SU-DHL-6 (cell line): ENCODE data around the gene HSPA1B.

Experiments
- H2AFZ ChIP-seq: fragments of 200-600 bp; sonication (generic); 2 replicates; pipeline ENCODE4 v1.6.1; 2014; ENCODE audit warnings: low read depth, mild to moderate bottlenecking, moderate library complexity, mixed read lengths, antibody characterized with exemption, low read length; ENCODE audit not compliant: severe bottlenecking
- H3F3A ChIP-seq: fragments of 200-600 bp; shearing (Covaris generic); 2 replicates; pipeline ENCODE4 v1.6.0; 2016; ENCODE audit warnings: antibody characterized with exemption, mild to moderate bottlenecking; ENCODE audit not compliant: insufficient read depth
- H3K27ac ChIP-seq: fragments of 200-600 bp; sonication (generic); 2 replicates; pipeline ENCODE4 v1.5.1; 2016; ENCODE audit warnings: low read depth, mild to moderate bottlenecking, low read length, moderate library complexity, mixed read lengths
- H3K27me3 ChIP-seq: fragments of 200-600 bp; sonication (generic), shearing (Covaris generic); 2 replicates; pipeline ENCODE4 v1.6.0; 2014; ENCODE audit warnings: mild to moderate bottlenecking, low read length
- H3K36me3 ChIP-seq: fragments of 200-600 bp; sonication (generic); 2 replicates; pipeline ENCODE4 v1.6.1; 2014; ENCODE audit warnings: mild to moderate bottlenecking, low read length, mixed read lengths
- H3K4me2 ChIP-seq: fragments of 300-600, 200-600 bp; shearing (Covaris generic), sonication (generic); 2 replicates; pipeline ENCODE4 v1.6.0; 2014; ENCODE audit warnings: low read length, low read depth, mild to moderate bottlenecking; ENCODE audit not compliant: poor library complexity, severe bottlenecking
- H3K4me3 ChIP-seq: fragments of 200-600 bp; sonication (generic); 2 replicates; pipeline ENCODE4 v1.5.1; 2014; ENCODE audit warnings: antibody characterized with exemption, low read length, mild to moderate bottlenecking, mixed read lengths; ENCODE audit not compliant: insufficient read depth, poor library complexity, severe bottlenecking
- H3K79me2 ChIP-seq: fragments of 200-600 bp; sonication (generic); 2 replicates; pipeline ENCODE4 v1.6.1; 2014; ENCODE audit warnings: mild to moderate bottlenecking, low read length, moderate library complexity; ENCODE audit not compliant: insufficient read depth
- H3K9ac ChIP-seq: fragments of 200-600 bp; sonication (generic); 2 replicates; pipeline ENCODE4 v1.7.0; 2014; ENCODE audit warnings: mild to moderate bottlenecking, low read length
- H3K9me2 ChIP-seq: fragments of 200-600 bp; sonication (generic); replicated peaks from 2 replicates; pipeline ENCODE4 v1.6.1; 2014; ENCODE audit warnings: low read length; ENCODE audit not compliant: insufficient read depth
- H3K9me3 ChIP-seq: fragments of 200-600 bp; sonication (generic); 2 replicates; pipeline ENCODE4 v1.6.1; 2014; ENCODE audit warnings: low read length, mixed read lengths; ENCODE audit not compliant: insufficient read depth
- H4K20me1 ChIP-seq: fragments of 200-600 bp; sonication (generic); 2 replicates; pipeline ENCODE4 v1.6.1; 2014; ENCODE audit warnings: low read depth, mild to moderate bottlenecking, antibody characterized with exemption, low read length, moderate library complexity, mixed read lengths
- CTCF ChIP-seq: fragments of 200-600 bp; sonication (generic); IDR thresholded peaks from one replicate; pipeline ENCODE4 v1.5.1; 2017; ENCODE audit warnings: antibody characterized with exemption, mild to moderate bottlenecking, low read length, moderate library complexity; ENCODE audit not compliant: insufficient read depth, poor library complexity, severe bottlenecking
- EZH2phosphoT487 ChIP-seq: fragments of 200-600 bp; sonication (generic), shearing (Covaris generic); conservative IDR thresholded peaks from 2 replicates; pipeline ENCODE4 v1.6.1; 2018; ENCODE audit warnings: mild to moderate bottlenecking, antibody characterized with exemption, low read length, moderate library complexity, mixed read lengths

The HSPA1B gene

DNA sequence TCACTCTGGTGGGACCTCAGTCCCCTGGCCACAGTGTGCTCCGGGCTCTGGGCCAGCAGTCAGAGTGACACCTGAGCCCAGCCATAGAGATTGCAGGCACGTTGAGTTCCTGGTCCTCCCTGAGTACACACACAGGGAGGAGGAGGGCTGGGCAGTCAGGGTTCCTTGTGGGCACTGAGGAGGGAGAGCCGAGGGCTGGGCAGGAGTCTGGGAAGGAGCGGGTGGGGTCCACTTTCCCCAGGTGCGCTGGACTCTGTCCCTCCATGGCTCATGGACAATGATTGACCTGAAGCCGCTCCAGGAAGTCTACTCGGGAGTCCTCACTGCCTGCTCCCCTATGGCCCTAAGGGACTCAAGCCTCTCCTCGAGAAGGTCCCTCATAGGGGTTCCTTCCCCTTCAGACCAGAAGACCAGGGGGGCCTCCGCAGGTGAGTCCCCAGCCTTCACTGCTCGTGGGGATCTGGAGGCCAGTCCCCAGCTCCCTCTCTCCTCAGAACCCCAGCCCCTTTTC is 50.2 kb downstream of the HSPA1B start:
- no peak overlapping the region for H3K4me2 ChIP-seq
- H2AFZ ChIP-seq, result no peak overlapping the region
- H3K9ac ChIP-seq, result no peak overlapping the region

GRCh38 chr6:31878222-31878621 is 50.7 kb downstream of the HSPA1B start:
- Histone ChIP-seq H3K9me2 (no peaks in the 10 kb centered on the region), H2AFZ (no peak overlapping the region), H3K36me3 (no peaks in the 10 kb centered on the region), H3K4me3 (no peak overlapping the region), H3K79me2 (no peaks in the 10 kb centered on the region), H3K27ac (no peak overlapping the region), H3K4me2 (no peak overlapping the region), H3F3A (no peaks in the 10 kb centered on the region), H4K20me1 (no peaks in the 10 kb centered on the region), H3K27me3 (no peaks in the 10 kb centered on the region), H3K9me3 (no peaks in the 10 kb centered on the region), H3K9ac (no peak overlapping the region)
- no peak for TF ChIP-seq CTCF
- no peak for TF ChIP-seq EZH2phosphoT487

More for the DNA sequence above, 50.2 kb downstream of the HSPA1B start:
- no peak overlapping the region for H3K27ac ChIP-seq
- no peaks in the 10 kb centered on the region for H4K20me1 ChIP-seq
- H3K79me2 ChIP-seq, result no peaks in the 10 kb centered on the region
- H3K4me3 ChIP-seq, result no peak overlapping the region
- no peaks in the 10 kb centered on the region for H3F3A ChIP-seq
- H3K27me3 ChIP-seq, result no peaks in the 10 kb centered on the region
- H3K36me3 ChIP-seq, result no peaks in the 10 kb centered on the region
- TF ChIP-seq CTCF (no peak), EZH2phosphoT487 (no peak)
- no peaks in the 10 kb centered on the region for H3K9me2 ChIP-seq
- H3K9me3 ChIP-seq, result no peaks in the 10 kb centered on the region

DNA sequence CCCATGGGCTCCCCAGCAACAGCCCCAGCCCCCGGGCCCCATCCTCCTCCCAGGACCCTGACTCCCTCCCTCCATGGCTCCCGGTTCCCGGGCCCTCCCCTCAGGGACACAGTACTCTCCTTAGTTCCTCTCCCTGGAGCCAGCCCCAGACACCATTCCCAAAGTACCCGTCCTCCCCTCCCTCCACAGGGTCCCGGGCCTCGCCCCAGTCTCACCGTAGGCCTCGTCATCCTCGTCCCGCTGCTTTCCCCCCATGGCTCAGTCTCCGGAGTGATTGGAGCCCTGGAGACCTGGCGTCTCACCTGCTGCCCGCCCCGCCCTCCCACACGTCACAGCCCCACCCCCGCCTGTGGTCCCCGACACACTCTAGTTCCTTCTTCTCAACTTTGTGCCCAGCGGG is 51.2 kb downstream of the HSPA1B start, which contains the start of gene SLC44A4:
Gene SLC44A4, minus strand, starts transcription at position 272 of the 400 bp plus-strand sequence. Its CDS starts 17 bp downstream, at position 255.
- no peak within 1 kb of the TSS for H3K9ac ChIP-seq
- H3K4me3 ChIP-seq, result no peak within 1 kb of the TSS
- H3K27ac ChIP-seq, result no peak within 1 kb of the TSS

More for the DNA sequence above, 51.2 kb downstream of the HSPA1B start, which contains the start of gene SLC44A4:
- TF ChIP-seq CTCF, result no peak
- no peak for TF ChIP-seq EZH2phosphoT487
- H3K27me3 ChIP-seq, result no peaks in the 10 kb centered on the region
- H3K36me3 ChIP-seq, result no peaks in the 10 kb centered on the region
- H3K9me3 ChIP-seq, result no peaks in the 10 kb centered on the region
- H3F3A ChIP-seq, result no peaks in the 10 kb centered on the region
- no peaks in the 10 kb centered on the region for H4K20me1 ChIP-seq
- no peak within 1 kb of the TSS for H2AFZ ChIP-seq
- H3K4me2 ChIP-seq, result no peak within 1 kb of the TSS
- H3K9me2 ChIP-seq, result no peaks in the 10 kb centered on the region
- no peaks in the 10 kb centered on the region for H3K79me2 ChIP-seq
